Measurements from ENCODE around the gene EMILIN1.

The EMILIN1 gene

DNA sequence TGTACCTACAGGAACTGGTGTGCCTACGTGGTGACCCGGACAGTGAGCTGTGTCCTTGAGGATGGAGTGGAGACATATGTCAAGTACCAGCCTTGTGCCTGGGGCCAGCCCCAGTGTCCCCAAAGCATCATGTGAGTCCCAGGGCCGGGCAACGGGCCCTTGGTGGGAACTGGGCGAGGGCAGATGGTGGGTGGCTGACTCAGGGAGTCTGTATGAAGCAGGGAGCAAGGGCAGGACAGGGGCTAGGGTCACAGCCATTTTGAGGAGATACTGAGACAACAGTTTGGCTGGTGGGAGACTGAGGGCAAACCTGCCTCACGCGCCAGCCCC lies 1.7 kb downstream of the EMILIN1 start:
- no peak for DNase-seq (ENCODE audit: low read depth in 2 of 2)

DNA sequence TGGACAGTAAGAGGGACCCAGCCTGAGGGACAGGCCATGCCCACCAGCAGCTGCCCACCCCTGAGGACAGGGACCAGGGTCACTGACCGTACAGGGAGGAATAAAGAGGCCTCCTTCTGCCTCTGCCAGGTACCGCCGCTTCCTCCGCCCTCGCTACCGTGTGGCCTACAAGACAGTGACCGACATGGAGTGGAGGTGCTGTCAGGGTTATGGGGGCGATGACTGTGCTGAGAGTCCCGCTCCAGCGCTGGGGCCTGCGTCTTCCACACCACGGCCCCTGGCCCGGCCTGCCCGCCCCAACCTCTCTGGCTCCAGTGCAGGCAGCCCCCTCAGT lies 2.2 kb downstream of the EMILIN1 start:
- DNase-seq (ENCODE audit: low read depth in 2 of 2), result no peak

DNA sequence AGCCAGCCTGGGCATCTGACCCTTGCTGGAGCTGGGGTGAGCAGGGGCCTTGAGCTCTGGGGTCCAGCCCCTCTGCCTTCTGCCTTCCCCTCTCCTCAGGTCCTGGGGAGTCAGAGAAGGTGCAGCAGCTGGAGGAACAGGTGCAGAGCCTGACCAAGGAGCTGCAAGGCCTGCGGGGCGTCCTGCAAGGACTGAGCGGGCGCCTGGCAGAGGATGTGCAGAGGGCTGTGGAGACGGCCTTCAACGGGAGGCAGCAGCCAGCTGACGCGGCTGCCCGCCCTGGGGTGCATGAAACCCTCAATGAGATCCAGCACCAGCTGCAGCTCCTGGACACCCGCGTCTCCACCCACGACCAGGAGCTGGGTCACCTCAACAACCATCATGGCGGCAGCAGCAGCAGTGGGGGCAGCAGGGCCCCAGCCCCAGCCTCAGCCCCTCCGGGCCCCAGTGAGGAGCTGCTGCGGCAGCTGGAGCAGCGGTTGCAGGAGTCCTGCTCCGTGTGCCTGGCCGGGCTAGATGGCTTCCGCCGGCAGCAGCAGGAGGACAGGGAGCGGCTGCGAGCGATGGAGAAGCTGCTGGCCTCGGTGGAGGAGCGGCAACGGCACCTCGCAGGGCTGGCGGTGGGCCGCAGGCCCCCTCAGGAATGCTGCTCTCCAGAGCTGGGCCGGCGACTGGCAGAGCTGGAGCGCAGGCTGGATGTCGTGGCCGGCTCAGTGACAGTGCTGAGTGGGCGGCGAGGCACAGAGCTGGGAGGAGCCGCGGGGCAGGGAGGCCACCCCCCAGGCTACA lies 3.8 kb downstream of the EMILIN1 start:
- DNase-seq (ENCODE audit: low read depth in 2 of 2), result no peak

DNA sequence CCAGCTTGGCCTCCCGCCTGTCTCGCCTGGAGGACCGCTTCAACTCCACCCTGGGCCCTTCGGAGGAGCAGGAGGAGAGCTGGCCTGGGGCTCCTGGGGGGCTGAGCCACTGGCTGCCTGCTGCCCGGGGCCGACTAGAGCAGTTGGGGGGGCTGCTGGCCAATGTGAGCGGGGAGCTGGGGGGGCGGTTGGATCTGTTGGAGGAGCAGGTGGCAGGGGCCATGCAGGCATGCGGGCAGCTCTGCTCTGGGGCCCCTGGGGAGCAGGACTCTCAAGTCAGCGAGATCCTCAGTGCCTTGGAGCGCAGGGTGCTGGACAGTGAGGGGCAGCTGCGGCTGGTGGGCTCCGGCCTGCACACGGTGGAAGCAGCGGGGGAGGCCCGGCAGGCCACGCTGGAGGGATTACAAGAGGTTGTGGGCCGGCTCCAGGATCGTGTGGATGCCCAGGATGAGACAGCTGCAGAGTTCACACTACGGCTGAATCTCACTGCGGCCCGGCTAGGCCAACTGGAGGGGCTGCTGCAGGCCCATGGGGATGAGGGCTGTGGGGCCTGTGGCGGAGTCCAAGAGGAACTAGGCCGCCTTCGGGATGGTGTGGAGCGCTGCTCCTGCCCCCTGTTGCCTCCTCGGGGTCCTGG lies 4.5 kb downstream of the EMILIN1 start:
- DNase-seq (ENCODE audit: low read depth in 2 of 2), result no peak

DNA sequence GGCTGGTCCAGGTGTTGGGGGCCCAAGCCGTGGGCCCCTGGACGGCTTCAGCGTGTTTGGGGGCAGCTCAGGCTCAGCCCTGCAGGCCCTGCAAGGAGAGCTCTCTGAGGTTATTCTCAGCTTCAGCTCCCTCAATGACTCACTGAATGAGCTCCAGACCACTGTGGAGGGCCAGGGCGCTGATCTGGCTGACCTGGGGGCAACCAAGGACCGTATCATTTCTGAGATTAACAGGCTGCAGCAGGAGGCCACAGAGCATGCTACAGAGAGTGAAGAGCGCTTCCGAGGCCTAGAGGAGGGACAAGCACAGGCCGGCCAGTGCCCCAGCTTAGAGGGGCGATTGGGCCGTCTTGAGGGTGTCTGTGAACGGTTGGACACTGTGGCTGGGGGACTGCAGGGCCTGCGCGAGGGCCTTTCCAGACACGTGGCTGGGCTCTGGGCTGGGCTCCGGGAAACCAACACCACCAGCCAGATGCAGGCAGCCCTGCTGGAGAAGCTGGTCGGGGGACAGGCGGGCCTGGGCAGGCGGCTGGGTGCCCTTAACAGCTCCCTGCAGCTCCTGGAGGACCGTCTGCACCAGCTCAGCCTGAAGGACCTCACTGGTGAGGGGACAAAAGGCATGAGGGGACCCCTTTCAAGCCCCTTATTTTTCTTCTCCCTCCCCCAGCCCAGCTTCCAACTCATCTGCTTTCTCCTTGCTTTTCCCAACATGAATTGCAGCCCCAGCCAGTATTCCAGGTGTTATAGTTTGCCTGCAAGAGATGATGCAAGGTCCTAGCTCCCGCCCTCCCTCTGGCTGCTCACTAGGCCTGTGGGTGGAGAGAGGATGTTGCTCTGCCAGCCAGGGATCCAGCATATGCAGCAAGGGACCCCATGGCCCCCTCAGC lies 5.2 kb downstream of the EMILIN1 start:
- no peak for DNase-seq (ENCODE audit: low read depth in 2 of 2)

DNA sequence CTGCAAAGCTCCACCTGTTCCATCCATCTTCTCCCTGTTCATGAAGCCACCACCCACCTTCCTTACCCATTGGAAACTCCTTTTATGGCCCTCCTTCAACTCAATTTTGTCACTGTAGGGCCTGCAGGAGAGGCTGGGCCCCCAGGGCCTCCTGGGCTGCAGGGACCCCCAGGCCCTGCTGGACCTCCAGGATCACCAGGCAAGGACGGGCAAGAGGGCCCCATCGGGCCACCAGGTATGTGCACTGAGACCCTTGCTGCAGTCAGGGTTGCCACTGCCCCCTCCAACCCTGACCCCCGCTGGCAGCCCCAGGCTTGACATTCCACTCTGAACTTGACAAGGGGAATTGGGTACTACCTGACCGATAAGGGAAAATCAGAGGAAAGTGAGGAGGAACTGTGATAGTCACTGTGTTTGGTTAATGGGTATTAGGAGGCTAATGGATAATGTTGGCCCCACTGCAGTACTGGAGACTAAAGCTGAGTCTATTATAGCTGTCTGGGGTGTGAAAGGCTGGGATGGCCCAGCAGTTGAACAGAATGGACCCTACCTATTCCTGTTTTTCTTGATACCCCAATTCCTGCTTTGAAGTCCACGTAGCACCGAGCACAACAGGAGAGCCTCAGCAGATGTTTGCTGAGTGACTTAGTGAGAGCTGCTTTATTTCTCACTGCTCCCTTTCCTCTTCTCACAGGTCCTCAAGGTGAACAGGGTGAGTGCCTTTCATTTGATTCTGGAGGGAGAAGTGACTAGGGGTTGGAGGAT lies 6.1 kb downstream of the EMILIN1 start:
- no peak for DNase-seq (ENCODE audit: low read depth in 2 of 2)

DNA sequence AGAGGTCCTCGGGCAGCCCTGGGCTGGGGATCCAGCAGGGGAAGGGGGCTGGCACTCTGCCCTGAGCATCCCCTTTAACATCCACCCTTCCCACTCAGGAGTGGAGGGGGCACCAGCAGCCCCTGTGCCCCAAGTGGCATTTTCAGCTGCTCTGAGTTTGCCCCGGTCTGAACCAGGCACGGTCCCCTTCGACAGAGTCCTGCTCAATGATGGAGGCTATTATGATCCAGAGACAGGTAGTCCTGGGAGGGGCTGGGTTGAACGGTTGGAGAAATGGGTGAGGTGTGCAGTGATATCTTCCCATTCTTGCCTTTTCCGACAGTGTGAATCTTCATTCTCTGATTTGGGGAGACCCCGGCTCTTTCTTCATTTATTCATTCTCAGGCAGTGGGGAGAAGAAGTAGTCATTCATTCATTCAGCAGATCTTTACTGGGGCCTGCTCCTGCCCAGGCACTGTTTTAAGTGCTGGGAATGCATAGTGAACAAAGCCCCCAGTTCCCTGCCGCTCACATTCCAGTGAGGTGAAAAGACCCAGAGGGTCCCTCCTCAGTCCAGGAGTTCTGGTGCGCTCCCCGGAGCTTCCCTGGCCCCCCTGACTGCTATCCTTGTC lies 6.8 kb downstream of the EMILIN1 start:
- DNase-seq (ENCODE audit: low read depth in 2 of 2), result no peak

DNA sequence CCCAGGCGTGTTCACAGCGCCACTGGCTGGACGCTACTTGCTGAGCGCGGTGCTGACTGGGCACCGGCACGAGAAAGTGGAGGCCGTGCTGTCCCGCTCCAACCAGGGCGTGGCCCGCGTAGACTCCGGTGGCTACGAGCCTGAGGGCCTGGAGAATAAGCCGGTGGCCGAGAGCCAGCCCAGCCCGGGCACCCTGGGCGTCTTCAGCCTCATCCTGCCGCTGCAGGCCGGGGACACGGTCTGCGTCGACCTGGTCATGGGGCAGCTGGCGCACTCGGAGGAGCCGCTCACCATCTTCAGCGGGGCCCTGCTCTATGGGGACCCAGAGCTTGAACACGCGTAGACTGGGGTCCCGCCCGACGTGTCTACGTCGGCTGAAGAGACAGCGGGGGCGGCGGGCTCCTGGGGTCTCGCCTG lies 7.3 kb downstream of the EMILIN1 start:
- no peak for DNase-seq (ENCODE audit: low read depth in 2 of 2)

DNA sequence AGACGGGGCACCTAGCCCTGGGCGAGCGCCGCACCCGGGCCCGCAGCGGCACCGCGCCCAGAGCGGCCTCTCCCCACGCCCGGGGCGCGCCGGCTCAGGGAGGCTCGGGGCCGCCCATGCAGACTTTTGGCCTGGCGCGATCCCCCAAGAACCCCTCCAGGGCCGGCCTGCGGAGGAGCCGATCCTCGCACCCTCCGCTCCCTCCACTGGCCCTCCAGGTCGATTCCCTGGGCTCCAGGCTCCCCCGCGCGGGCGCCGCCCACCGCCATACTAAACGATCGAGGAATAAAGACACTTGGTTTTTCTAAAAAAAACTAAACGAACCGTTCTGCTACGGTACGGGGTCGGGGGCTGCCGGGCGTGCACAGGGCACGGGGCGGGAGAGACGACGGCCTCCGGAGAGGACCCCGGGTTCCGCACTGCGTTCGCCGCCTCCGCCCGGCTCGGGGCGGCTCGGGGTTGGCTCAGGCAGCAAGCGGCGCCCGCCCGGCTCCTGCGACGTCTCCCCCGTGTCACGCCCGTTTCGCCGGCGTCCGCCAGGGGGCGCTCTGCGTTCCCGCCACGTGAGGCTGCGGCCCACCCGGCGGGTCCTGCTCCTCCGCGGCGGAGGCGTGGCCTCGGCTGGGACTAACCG lies 7.8 kb downstream of the EMILIN1 start:
- DNase-seq (ENCODE audit: low read depth in 2 of 2), result peak; percentile 94 to 97

DNA sequence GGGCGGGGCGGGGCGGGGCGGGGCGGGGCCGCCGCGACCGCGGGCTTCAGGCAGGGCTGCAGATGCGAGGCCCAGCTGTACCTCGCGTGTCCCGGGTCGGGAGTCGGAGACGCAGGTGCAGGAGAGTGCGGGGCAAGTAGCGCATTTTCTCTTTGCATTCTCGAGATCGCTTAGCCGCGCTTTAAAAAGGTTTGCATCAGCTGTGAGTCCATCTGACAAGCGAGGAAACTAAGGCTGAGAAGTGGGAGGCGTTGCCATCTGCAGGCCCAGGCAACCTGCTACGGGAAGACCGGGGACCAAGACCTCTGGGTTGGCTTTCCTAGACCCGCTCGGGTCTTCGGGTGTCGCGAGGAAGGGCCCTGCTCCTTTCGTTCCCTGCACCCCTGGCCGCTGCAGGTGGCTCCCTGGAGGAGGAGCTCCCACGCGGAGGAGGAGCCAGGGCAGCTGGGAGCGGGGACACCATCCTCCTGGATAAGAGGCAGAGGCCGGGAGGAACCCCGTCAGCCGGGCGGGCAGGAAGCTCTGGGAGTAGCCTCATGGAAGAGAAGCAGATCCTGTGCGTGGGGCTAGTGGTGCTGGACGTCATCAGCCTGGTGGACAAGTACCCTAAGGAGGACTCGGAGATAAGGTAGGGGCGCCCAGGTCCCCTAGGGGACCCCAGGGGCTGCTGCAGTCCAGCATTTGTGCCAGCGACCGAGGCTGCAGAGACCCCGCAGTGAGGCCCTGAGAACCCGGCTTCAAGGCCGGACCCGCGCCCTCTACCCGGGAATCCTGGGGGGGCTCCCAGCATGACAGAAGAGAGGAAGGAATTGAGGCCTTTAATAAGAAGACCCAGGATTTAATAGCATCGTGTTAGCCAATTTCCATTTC lies 8.5 kb downstream of the EMILIN1 start, which contains the start of gene KHK:
Gene KHK, plus strand, starts transcription at position 49 of the 870 bp plus-strand sequence. Its CDS starts 488 bp downstream, at position 537.
- DNase-seq (ENCODE audit: low read depth in 2 of 2), result no peak

DNA sequence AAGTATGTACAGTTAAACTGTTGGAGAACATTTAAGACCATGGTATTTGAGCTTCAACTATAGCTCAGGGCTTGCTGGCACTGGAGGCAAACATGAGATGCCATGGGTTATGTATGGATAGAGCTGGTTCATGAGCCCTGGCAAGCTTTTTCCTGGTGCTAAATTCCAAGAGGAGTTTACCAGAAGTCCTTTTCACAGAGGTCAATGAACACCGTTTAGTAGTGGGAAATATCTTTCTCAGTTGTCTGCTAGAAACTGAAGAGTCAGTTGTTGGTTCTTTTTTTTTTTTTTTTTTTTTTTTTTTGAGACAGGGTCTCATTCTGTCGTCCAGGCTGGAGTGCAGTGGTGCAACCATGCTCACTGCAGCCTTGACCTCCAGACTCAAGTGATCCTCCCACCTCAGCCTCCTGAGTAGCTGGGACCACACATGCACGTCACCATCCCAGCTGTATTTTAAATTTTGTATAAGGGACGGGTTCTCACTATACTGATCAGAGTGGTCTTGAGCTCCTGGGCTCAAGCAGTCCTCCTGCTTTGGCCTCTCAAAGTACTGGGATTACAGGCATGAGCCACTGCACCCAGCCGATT lies 9.5 kb downstream of the EMILIN1 start:
- DNase-seq (ENCODE audit: low read depth in 2 of 2), result no peak

DNA sequence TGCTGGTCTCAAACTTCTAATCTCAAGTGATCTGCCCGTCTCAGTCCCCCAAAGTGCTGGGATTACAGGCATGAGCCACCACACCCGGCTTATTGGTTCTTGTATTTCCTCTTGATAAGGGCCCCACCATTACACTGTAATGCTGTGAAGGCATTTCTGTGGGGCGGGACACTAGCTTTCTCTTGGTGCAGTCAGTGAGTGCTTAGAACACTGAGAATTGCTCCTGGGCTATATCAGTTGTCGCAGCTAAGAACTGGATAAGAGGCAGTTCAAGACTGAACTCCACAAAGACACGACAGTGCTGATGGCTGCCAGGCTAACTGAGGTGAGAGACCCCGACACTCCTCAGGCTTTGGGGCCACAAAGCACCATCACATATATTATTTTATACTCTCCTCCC lies 10.2 kb downstream of the EMILIN1 start:
- DNase-seq (ENCODE audit: low read depth in 2 of 2), result no peak

DNA sequence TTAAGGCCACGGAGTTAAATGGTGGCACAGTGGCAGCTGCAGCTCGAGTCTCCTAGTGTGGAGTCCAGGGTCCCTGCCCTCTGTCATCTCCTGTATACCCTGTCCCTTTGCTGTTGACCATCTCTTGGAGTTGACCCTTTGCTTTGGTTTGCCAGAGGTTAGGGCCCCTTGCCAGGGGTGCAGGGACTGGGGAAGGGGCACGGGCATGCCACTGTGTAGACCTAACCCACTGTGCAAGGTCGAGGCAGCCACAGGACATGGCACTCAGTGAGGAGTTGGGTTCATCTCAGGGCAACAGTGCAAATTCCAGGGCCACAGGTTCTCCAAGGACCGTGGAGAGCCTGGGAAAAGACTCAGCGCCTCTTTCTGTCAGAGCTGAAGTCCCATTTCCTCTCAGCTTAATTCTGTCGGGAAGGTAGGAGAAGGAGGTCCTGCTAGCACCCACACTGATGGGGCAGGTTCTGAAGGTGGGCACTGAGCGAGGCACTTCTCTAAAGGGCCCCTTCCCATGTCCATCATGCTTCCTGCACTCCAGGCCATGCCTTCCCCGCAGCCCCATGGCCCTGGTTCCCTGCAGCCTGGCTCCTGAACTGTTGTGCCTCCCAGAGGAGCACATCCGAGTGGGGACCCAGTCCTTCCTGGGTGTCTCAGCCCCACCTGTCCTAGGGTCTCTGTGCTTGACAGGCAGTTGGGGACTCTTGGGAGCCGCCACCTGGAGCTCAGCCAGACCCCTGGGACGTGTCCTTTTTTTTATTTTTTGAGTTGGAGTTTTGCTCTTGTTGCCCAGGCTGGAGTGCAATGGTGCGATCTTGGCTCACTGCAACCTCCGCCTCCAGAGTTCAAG lies 10.9 kb downstream of the EMILIN1 start:
- no peak for DNase-seq (ENCODE audit: low read depth in 2 of 2)

DNA sequence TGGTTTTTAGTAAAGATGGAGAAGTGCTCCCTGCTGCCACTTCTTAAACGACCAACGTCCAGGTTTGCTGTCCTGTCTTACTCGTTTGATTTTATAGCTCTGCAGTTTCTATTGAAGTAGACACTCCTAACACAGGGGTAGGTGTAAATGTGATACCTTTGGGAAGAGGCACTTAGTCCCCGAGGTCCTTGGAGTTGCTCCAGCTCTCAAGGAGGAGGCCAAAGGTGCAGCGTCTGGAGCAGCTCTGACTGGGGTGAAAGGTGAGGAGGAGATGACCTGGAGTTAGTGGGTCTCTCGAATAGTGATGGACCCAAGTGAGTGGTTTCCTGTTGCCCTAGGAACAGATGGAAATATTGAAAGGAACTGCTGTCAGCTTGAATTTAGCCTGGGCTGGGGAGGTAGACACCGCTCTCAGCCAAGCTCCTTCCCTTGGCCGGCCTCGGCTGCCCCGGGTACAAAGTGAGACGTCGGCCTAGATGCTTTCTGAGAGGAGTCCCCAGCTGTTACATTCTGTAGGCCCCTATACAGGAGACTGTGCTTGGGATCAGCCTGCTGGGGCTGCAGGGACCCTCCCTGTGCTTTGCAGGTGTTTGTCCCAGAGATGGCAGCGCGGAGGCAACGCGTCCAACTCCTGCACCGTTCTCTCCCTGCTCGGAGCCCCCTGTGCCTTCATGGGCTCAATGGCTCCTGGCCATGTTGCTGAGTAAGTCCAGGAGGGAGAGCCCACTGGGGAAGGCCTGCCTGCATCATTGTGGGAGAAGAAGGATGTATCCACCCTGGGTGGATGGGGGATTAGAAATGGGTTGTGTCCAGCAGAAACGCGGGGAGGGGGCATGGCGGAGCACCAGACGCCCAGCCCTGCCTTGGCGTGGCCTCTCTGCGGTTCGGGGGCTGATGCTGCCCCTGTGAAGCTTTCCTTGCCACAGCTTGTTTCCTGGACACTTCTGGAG lies 13.6 kb downstream of the EMILIN1 start:
- DNase-seq (ENCODE audit: low read depth in 2 of 2), result no peak

DNA sequence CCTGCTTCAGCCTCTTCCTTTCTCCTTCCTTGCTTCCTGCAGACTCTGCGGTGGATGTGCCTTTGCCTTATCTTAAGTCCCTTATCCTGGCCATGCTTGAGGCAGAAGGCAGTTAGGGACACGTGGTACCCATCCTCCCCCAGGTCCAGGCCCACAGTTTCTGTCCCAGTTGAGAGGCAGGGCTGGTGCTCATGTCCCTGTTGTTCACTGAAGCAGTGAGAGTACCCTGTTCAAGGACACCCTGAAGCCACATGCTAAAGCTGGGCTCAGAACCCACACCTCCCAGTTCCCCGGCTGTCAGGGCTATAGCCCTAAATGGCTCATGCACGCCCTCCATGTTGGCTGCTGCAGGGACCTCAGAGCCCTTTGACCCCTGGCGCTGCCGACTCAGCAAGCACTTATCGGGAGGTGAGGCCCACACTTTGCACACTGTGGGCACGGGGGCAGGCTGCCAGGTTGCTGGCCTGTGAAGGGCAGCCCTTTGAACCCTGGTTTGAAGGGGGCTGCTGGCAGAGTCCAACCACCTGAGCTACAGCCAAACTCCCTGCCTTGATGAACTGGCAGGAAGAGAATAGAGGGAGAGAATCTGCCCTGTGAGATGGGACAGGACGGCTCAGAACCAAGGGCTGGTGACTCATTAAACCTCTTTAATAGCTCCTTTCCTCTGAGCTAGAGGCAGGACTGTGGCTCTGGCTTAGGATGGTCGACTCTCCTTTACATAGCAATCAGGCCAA lies 14.4 kb downstream of the EMILIN1 start:
- DNase-seq (ENCODE audit: low read depth in 2 of 2), result no peak

DNA sequence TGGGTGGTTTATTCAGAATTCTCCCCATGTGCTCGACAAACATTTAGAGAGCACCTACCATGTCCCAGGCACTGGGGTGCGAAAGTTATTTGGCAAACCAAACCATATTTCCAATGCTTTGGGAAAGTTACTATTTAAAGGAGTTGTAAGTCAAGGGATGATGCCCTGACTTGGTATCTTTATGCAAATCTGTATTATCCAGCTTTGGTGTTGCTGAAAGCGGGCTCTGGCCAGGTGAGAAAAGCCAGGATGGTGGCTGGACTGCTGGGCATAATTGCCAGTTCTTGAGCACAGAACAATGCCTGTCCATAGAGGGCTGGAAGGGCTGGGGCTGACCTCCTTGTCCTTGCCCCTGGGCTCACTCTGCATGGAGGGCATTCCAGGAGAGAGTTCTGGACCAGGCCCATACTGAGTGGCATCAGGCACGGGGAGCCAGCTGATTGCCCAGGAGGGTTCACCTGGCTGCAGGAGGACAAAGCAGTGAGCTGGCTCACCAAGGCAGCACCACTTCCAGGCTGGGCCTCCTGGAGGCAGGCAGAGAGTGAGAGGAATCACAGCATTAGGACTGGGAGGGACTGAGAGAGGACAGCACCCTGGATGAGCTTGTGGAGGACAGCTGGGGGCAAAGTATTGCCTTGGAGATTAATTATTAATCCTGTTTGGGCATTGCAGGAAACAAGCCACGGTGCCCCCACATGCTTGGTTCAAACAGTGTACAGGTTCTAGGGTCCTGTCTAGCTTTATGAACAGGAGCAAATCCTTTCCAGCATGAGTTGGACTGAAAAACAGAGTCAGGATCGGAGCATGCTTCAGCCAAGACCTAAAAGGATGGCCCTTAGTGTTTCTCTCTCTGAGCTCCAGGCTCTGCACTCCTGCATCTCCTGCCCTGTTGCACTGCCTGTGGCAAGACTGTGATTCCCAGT lies 15.3 kb downstream of the EMILIN1 start:
- DNase-seq (ENCODE audit: low read depth in 2 of 2), result no peak
